HL-60 (cell line): Measurements from ENCODE around the gene PHACTR3.

Experiments
- DNase-seq, 2 experiments: peaks; one replicate each; pipeline ENCODE4 v3.0.0-alpha.2; 2010 to 2020; ENCODE audit warnings: low read depth in 1 of 2, low spot score in 1 of 2
- H3K27ac ChIP-seq: fragments of 250-450 bp; sonication (Bioruptor Pico); replicated peaks from 2 replicates; pipeline ENCODE4 v1.5.1; 2020; ENCODE audit warnings: mild to moderate bottlenecking, moderate library complexity
- H3K27me3 ChIP-seq: fragments of 250-450 bp; sonication (Bioruptor Pico); 2 replicates; pipeline ENCODE4 v1.5.1; 2021; ENCODE audit warnings: mild to moderate bottlenecking, moderate library complexity; ENCODE audit not compliant: insufficient read depth, poor library complexity, severe bottlenecking
- H3K4me3 ChIP-seq: replicated peaks from 2 replicates; pipeline ENCODE4 v1.5.1; 2011; ENCODE audit warnings: mild to moderate bottlenecking, control low read depth, low read length; ENCODE audit not compliant: insufficient read depth
- GABPA ChIP-seq: IDR thresholded peaks from 2 replicates; pipeline ENCODE4 v1.6.1; 2012; ENCODE audit warnings: low read depth
- POLR2AphosphoS5 ChIP-seq: IDR thresholded peaks from 2 replicates; pipeline ENCODE4 v1.6.1; 2012; ENCODE audit warnings: low read depth
- REST ChIP-seq: IDR thresholded peaks from 2 replicates; pipeline ENCODE4 v1.6.1; 2012; ENCODE audit warnings: low read depth; ENCODE audit not compliant: insufficient replicate concordance
- SPI1 ChIP-seq: IDR thresholded peaks from 2 replicates; pipeline ENCODE4 v1.6.1; 2012; ENCODE audit warnings: low read depth, mild to moderate bottlenecking, borderline replicate concordance
- TF ChIP-seq, protein P1 (sequence below): IDR thresholded peaks from one replicate; pipeline ENCODE4 v1.5.1; 2011; ENCODE audit warnings: low read length, control low read depth, inconsistent platforms; ENCODE audit not compliant: insufficient read depth

Gene PHACTR3

GRCh38 chr20:59576216-59576953, 28.0 kb upstream of the PHACTR3 start:
- TF ChIP-seq, protein P1, sequence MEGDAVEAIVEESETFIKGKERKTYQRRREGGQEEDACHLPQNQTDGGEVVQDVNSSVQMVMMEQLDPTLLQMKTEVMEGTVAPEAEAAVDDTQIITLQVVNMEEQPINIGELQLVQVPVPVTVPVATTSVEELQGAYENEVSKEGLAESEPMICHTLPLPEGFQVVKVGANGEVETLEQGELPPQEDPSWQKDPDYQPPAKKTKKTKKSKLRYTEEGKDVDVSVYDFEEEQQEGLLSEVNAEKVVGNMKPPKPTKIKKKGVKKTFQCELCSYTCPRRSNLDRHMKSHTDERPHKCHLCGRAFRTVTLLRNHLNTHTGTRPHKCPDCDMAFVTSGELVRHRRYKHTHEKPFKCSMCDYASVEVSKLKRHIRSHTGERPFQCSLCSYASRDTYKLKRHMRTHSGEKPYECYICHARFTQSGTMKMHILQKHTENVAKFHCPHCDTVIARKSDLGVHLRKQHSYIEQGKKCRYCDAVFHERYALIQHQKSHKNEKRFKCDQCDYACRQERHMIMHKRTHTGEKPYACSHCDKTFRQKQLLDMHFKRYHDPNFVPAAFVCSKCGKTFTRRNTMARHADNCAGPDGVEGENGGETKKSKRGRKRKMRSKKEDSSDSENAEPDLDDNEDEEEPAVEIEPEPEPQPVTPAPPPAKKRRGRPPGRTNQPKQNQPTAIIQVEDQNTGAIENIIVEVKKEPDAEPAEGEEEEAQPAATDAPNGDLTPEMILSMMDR: no peak
- TF ChIP-seq GABPA (no peak), POLR2AphosphoS5 (no peak), SPI1 (no peak), REST (no peak)
- DNase-seq: no peak
- Histone ChIP-seq H3K4me3 (no peak overlapping the region), H3K27ac (no peak overlapping the region), H3K27me3 (peaks cover 23% of the 10 kb centered on the region)

- TF ChIP-seq GABPA: no peak
- TF ChIP-seq POLR2AphosphoS5: no peak
- TF ChIP-seq, protein P1: no peak
- TF ChIP-seq SPI1: no peak
- TF ChIP-seq REST: no peak
- no peak overlapping the region for H3K27ac ChIP-seq
- no peak for DNase-seq
- peaks cover 23% of the 10 kb centered on the region for H3K27me3 ChIP-seq
- no peak overlapping the region for H3K4me3 ChIP-seq
Observed at GRCh38 chr20:59577037-59577808, 27.1 kb upstream of the PHACTR3 start.

DNA sequence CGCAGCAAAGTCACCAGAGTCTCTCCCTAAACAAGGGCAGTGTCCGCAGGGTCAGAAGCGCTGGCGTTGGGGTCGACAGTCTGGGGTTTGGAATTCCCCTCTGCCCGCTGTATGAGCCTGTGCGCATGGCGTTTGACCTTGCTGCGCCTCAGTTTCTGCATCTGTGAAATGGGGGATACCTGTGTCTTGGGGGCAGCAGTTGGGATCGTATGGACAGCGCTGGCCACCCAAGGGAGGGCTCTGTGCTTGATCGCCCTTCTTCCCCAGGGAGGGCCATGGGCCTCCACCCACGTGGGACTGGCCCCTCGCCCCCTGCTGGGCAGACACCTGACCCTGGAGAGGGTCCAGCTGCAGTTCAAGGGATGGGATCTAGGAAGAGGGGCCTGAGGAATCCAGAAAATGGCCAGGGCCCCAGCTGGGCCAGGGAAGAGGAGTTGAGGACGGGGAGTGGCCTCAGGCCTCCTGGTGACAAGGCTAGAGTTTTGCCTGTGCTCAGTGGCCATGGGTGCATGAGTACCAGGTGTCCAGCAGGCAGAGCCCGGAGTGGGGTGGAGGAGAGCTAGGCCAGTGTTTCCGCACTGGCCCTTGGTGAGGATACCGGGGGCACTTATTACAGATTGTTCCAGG, 26.4 kb upstream of the PHACTR3 start:
- H3K4me3 ChIP-seq: no peak overlapping the region
- no peak for DNase-seq
- peaks cover 23% of the 10 kb centered on the region for H3K27me3 ChIP-seq
- H3K27ac ChIP-seq: no peak overlapping the region
- TF ChIP-seq GABPA: no peak
- TF ChIP-seq REST: no peak
- TF ChIP-seq, protein P1: no peak
- TF ChIP-seq SPI1: no peak
- no peak for TF ChIP-seq POLR2AphosphoS5
